Measurements from ENCODE around the gene ANKRD33B.
A peak's percentile ranks its signal among the peaks of the same experiment; 100 is the strongest.
"Not testable (repeated sequence)": the region's sequence is repeated elsewhere in the genome, so short reads cannot be mapped to it uniquely, and the experiment has no call there.

Gene ANKRD33B

GRCh38 chr5:10595293-10595671 is 31.4 kb downstream of the ANKRD33B start:
- no peak for DNase-seq

GRCh38 chr5:10595672-10596309 is 31.9 kb downstream of the ANKRD33B start:
- DNase-seq: peak in 1 of 2 donors; percentile 42

GRCh38 chr5:10596310-10596703 is 32.4 kb downstream of the ANKRD33B start:
- no peak for DNase-seq

- DNase-seq: no peak
Measured at GRCh38 chr5:10596886-10597451, 33.1 kb downstream of the ANKRD33B start.

GRCh38 chr5:10599113-10599512 is 35.2 kb downstream of the ANKRD33B start:
- DNase-seq: no peak

GRCh38 chr5:10599862-10600284 is 36.0 kb downstream of the ANKRD33B start:
- no peak for DNase-seq

GRCh38 chr5:10600626-10601245 is 36.9 kb downstream of the ANKRD33B start:
- no peak for DNase-seq

GRCh38 chr5:10601246-10602030 is 37.6 kb downstream of the ANKRD33B start:
- no peak for DNase-seq

GRCh38 chr5:10602031-10602806 is 38.3 kb downstream of the ANKRD33B start:
- no peak for DNase-seq

- no peak for DNase-seq
Measured at GRCh38 chr5:10604975-10605374, 41.1 kb downstream of the ANKRD33B start.

- not testable (repeated sequence) for DNase-seq
Measured at GRCh38 chr5:10606632-10607022, 42.8 kb downstream of the ANKRD33B start.

GRCh38 chr5:10607023-10607665 is 43.3 kb downstream of the ANKRD33B start:
- peak in 1 of 2 donors; percentile 18 for DNase-seq

GRCh38 chr5:10607666-10608073 is 43.8 kb downstream of the ANKRD33B start:
- DNase-seq: peak; percentile 93

- peak; percentile 50 to 73 for DNase-seq
Measured at GRCh38 chr5:10608081-10608480, 44.2 kb downstream of the ANKRD33B start.

GRCh38 chr5:10610058-10610457 is 46.2 kb downstream of the ANKRD33B start:
- no peak for DNase-seq

GRCh38 chr5:10611290-10611689 is 47.4 kb downstream of the ANKRD33B start:
- no peak for DNase-seq

GRCh38 chr5:10612251-10612650 is 48.4 kb downstream of the ANKRD33B start:
- no peak for DNase-seq

- DNase-seq: no peak
Measured at GRCh38 chr5:10615693-10616092, 51.8 kb downstream of the ANKRD33B start.

- no peak for DNase-seq
Measured at GRCh38 chr5:10617103-10617502, 53.2 kb downstream of the ANKRD33B start.

GRCh38 chr5:10618311-10618710 is 54.4 kb downstream of the ANKRD33B start:
- DNase-seq: no peak

GRCh38 chr5:10619649-10620048 is 55.8 kb downstream of the ANKRD33B start:
- DNase-seq: no peak

- DNase-seq: no peak
Measured at GRCh38 chr5:10620346-10620745, 56.5 kb downstream of the ANKRD33B start.

Data from inflammatory macrophage (primary cell).